ENCODE measurements around the gene TMEM163. TPM values are rescaled to one million over a fixed set of nuclear protein-coding genes. Genes with fewer than 3 reads are reported as not detected.
A peak's percentile ranks its signal among the peaks of the same experiment; 100 is the strongest.

TMEM163 gene
- total and polyA plus RNA-seq, 4 donors = 5.8 to 46.9 (median 29.8) TPM

DNA sequence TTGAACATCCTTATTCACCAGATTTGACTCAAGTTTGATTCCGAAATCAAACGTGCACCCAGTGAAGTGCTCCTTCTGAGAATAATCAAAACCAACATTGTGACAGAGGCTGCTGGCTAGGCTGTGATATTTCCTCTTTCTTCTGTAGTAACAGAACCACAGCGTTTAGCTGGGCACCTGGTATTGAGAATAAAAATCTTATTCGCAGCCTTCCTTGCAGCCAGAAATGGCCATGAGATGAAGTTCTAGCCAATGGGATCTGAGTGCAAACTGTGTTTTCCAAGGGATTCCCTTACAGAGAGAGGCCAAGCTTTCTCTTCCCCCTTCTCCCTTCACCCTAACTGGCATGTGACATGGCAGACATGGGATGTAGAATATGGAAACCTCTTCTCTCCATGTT, 51.7 kb downstream of the TMEM163 start:
- peaks cover 0 to 11% (median 0%) of the 10 kb centered on the region in 5 donors for H3K4me1 ChIP-seq (ENCODE audit: control insufficient read depth in 5 of 5, insufficient read depth in 5 of 5, low read length in 5 of 5)
- no peak for DNase-seq
- H3K27ac ChIP-seq (ENCODE audit: low read depth in 1 of 2, low read length in 1 of 2) = peak overlapping the region in 1 of 2 donors; percentile 32
- no peak for ATAC-seq (ENCODE audit: insufficient read depth, low FRiP score)
- WGBS, 2 donors = 45 to 60% methylated on average over 4 of the region's 4 CpGs
- H3K27me3 ChIP-seq (ENCODE audit: control insufficient read depth in 3 of 3, insufficient read depth in 3 of 3, low read length in 2 of 3) = no peaks in the 10 kb centered on the region
- H3K36me3 ChIP-seq (ENCODE audit: control insufficient read depth in 4 of 4, insufficient read depth in 4 of 4, low read length in 4 of 4) = no peaks in the 10 kb centered on the region
- H3K9me3 ChIP-seq (ENCODE audit: control insufficient read depth in 4 of 4, insufficient read depth in 3 of 4, low read length in 3 of 4) = no peaks in the 10 kb centered on the region
- no peak overlapping the region for H3K9ac ChIP-seq (ENCODE audit: insufficient read depth in 1 of 2, low read length in 2 of 2)
- no peak overlapping the region for H3K4me3 ChIP-seq
- TF ChIP-seq, protein P1, sequence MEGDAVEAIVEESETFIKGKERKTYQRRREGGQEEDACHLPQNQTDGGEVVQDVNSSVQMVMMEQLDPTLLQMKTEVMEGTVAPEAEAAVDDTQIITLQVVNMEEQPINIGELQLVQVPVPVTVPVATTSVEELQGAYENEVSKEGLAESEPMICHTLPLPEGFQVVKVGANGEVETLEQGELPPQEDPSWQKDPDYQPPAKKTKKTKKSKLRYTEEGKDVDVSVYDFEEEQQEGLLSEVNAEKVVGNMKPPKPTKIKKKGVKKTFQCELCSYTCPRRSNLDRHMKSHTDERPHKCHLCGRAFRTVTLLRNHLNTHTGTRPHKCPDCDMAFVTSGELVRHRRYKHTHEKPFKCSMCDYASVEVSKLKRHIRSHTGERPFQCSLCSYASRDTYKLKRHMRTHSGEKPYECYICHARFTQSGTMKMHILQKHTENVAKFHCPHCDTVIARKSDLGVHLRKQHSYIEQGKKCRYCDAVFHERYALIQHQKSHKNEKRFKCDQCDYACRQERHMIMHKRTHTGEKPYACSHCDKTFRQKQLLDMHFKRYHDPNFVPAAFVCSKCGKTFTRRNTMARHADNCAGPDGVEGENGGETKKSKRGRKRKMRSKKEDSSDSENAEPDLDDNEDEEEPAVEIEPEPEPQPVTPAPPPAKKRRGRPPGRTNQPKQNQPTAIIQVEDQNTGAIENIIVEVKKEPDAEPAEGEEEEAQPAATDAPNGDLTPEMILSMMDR (IDR thresholded peaks at IDR 0.05; ENCODE audit: control extremely low read depth, extremely low read depth) = no peak

DNA sequence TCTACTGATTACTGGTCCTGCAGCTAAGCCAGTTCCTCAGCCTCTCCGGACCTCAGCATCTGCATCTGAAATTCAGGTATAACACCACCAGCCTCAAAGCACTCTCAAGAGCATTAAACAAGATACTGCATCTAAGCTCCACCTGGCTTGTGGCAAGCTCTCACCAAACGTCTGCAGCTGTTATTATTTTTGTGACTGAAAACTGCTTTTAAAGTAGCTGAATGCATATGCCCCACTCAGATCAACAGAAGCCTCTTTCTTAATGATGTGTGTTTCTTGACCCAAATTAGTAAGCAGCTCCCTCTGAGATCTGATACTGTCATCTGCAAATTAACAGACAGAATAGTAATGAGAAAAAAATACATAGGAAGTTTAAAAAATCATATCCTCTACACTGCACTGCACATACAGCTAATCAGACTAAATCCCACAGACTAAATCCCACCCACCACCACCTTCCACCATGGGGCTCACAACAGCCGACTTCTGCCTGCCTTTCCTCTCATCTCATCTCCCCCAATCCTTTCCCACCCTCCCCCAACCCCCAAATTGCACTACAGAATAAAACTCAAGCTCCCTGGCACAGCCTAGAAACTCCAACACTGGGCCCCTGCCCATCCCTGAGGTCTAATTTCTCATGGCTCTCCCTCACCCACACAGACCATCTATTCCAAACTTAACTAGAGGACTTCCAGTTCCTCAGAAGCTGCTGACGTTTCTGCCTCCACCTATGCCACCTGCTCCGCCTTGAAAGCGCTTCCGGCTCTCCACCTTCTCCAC, 52.9 kb downstream of the TMEM163 start:
- no peak overlapping the region for H3K27ac ChIP-seq (ENCODE audit: low read depth in 1 of 2, low read length in 1 of 2)
- no peaks in the 10 kb centered on the region for H3K36me3 ChIP-seq (ENCODE audit: control insufficient read depth in 4 of 4, insufficient read depth in 4 of 4, low read length in 4 of 4)
- no peak for ATAC-seq (ENCODE audit: insufficient read depth, low FRiP score)
- peaks cover 0 to 14% (median 0%) of the 10 kb centered on the region in 5 donors for H3K4me1 ChIP-seq (ENCODE audit: control insufficient read depth in 5 of 5, insufficient read depth in 5 of 5, low read length in 5 of 5)
- 76 to 84% methylated on average over 7 of the region's 7 CpGs for whole genome bisulfite sequencing, 2 donors
- H3K27me3 ChIP-seq (ENCODE audit: control insufficient read depth in 3 of 3, insufficient read depth in 3 of 3, low read length in 2 of 3) = no peaks in the 10 kb centered on the region
- H3K4me3 ChIP-seq = no peak overlapping the region
- no peak overlapping the region for H3K9ac ChIP-seq (ENCODE audit: insufficient read depth in 1 of 2, low read length in 2 of 2)
- H3K9me3 ChIP-seq (ENCODE audit: control insufficient read depth in 4 of 4, insufficient read depth in 3 of 4, low read length in 3 of 4) = no peaks in the 10 kb centered on the region
- TF ChIP-seq, protein P1 (IDR thresholded peaks at IDR 0.05; ENCODE audit: control extremely low read depth, extremely low read depth) = no peak
- DNase-seq = no peak

DNA sequence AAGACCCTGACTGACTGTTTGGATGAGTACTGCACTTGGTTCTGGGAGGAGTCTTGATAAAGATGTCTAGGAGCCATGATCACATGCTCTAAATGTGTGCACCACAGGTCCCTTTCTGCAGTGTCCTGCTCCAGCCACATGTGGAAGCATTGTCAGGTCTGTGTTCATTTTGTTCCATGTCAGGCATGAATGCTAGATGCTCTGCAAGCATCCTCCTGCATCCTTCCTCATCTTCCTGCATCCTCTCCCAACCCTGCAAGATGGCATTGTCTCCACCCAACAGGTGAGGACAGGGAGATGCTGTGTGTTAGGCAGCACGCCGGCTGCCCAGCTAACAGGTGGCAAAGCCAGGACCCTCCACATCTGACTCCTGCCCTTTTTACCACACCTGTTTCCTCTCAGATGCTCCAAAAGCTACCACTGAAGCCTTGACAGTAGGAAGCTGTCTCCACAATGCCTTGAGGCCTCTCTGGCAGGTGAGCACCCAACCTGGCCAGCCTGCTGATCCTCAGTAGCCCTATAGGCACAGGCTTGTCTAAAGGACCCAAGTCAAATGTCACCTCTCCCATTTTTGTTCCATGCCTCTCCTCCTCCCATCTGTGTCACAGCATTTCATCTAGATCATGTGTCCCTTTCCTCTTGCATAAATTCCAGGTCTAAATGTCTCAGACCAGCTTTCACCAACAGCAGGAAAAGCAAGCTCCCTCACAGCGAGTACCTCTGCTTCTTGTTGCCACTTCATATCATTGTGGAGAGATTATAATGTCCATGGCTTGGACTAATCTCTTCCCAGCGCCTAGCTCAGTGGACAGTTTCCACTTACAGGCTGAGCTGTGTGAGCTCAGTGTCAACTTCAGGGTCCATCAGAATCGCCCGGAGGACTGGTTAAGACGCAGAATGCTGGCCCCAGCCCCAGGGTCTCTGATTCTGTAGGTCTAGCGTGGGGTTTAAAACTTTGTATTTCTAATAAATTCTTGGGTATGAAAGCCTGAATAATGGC, 55.0 kb downstream of the TMEM163 start:
- 93 to 97% methylated on average over 8 of the region's 8 CpGs for WGBS, 2 donors

More for the DNA sequence above, 55.0 kb downstream of the TMEM163 start:
- peaks cover 0 to 4% (median 0%) of the 10 kb centered on the region in 5 donors for H3K4me1 ChIP-seq (ENCODE audit: control insufficient read depth in 5 of 5, insufficient read depth in 5 of 5, low read length in 5 of 5)
- H3K36me3 ChIP-seq (ENCODE audit: control insufficient read depth in 4 of 4, insufficient read depth in 4 of 4, low read length in 4 of 4) = no peaks in the 10 kb centered on the region
- TF ChIP-seq, protein P1 (IDR thresholded peaks at IDR 0.05; ENCODE audit: control extremely low read depth, extremely low read depth) = no peak
- H3K9ac ChIP-seq (ENCODE audit: insufficient read depth in 1 of 2, low read length in 2 of 2) = no peak overlapping the region
- DNase-seq (no peak), ATAC-seq (ENCODE audit: insufficient read depth, low FRiP score) (no peak)
- no peak overlapping the region for H3K27ac ChIP-seq (ENCODE audit: low read depth in 1 of 2, low read length in 1 of 2)
- no peaks in the 10 kb centered on the region for H3K27me3 ChIP-seq (ENCODE audit: control insufficient read depth in 3 of 3, insufficient read depth in 3 of 3, low read length in 2 of 3)
- no peaks in the 10 kb centered on the region for H3K9me3 ChIP-seq (ENCODE audit: control insufficient read depth in 4 of 4, insufficient read depth in 3 of 4, low read length in 3 of 4)
- no peak overlapping the region for H3K4me3 ChIP-seq
